GM19023 (cell line): ENCODE measurements around the gene SHE.

ENCODE experiments used
- ATAC-seq: cut with Tn5 transposase; IDR thresholded peaks from one replicate; pipeline ENCODE4 v1.9.1; 2021; ENCODE audit warnings: mild to moderate bottlenecking, moderate library complexity; ENCODE audit not compliant: unreplicated experiment

SHE gene

DNA sequence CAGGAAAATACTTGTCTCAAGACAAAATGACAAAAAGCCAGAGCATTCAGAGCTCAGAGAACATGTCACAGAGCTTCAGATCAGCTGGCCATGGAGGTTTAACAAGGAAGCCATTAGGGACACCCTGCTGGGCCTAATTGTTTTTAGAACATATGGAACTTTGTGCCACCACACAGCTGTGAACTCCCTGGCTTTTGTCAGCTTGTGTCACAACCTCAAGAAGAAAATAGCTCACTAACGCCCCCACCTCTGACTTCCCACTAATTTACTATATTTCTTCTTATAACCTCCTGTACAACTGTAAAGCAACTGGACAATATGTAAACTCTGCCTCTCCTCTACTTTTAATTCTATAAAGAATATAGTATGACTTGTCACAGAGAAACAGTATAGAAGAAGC lies 21.2 kb downstream of the SHE start:
- no peak for ATAC-seq

DNA sequence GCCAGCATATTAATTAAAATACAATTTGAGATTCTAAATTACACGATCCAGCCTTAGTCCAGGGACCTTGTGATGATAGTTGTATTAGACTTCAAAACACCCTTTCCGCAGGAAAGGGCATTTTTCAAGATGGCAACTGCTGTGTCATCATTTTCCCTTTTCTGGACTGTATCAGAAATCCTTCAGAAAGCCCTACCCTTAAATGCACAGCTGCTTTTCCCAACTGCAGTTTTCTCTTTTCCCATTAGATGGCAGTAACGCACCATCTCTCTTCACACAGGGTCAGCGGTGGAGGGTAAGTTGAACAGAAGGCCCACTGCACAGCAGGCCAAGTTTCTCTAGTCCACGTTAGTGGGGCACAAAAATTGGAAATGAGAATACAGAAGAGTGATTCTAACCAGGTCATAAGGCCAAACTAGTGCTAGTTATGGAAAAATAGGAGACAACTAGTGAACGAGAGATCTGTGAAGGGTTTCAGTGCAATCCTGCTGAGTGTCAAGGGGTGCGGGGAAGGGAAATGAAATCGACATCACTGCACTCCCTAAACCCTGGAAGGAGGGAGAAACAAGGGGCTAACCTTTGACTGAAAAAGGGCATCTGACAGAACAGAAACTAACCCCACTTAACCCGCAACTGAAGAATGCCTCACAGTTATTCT lies 22.3 kb downstream of the SHE start:
- no peak for ATAC-seq

DNA sequence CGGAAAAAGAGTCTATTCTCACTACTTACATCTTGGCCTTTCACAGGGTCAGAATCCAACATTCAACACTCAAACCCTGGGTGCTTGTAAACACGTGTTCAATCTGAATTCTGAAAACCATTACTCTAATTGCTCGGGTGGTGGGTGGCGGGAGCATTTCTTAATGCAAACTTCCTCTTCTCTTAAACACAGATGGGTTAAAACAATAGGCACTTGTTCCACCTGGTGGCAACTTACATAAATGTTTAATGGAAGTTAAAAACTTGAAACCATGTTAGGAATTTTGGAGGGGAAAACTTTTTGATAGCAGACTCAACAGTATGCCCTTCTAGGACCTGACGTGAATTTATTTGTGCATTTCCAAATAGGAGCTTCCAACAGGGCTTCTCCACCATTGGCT lies 23.6 kb downstream of the SHE start:
- ATAC-seq, result no peak

DNA sequence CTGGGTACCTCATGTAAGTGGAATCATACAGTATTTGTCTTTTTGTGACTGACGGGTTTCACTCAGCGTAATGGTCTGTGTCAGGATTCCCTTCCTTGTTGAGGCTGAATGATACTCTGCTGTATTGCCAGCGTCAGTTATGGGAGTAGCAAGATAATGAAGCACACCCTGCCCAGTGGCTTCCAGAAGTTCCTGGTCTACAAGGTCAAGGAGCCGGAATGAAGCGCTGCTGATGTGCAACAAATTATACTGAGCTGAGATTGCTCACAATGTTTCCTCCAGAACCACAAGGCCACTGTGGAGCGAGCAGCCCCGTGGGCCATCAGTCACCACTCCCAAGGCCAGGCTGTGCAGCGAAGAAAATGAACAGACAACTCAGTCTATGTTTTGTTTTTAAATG lies 24.2 kb downstream of the SHE start:
- ATAC-seq, result no peak

DNA sequence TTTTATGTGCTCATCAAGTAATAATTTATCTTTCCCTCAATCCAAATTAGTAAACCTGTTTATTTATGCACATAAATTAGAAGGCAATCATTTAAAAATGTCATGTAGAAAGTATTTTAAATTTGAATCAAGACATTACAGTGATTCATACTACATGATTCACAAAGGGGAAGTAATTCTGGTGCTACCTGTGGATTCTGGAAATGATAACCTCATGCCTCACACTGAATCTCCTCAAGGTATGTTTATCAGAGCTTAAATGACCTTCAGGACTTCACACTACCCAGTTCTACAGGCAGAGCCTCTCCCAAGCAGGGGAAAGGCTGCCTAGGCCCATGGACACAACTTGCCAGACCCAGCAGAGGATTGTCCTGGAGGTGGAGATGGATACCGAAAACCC lies 25.4 kb downstream of the SHE start:
- no peak for ATAC-seq

DNA sequence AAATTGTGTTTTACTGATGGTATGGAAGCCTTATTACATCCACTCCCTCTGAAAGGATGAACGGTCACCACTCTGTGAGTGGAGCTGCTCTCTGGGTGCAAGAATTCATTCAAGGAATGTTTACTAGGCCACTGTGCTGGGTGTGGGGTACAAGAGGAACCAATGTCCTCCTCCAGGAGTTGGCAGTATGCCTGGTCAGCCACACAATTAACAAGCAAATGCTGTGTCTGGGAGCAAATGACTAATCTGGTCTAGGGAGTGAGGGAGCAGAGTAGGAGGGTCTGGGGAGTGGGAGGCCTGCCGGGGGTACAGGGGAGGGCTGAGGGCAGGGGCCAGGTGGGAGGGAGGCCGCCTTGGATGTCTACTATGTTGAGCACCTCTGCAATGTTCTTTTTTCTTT lies 27.4 kb downstream of the SHE start:
- no peak for ATAC-seq

DNA sequence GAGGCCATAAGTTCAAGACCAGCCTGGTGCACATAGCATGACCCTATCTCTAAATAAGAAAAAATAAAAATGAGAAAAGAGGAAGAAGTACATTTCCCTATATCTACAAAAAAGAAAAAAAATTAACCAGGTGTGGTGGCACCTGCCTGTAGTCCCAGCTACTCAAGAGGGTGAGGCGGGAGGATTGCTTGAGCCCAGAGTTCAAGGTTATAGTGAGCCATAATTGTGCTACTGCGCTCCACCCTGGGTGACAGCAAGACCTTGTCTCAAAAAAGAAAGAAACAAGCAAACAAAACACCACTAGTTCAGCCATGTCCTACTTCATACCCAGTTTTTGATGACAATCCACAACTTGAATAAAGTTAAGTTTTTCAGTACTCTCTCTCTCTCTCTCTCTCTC lies 30.9 kb downstream of the SHE start:
- no peak for ATAC-seq

DNA sequence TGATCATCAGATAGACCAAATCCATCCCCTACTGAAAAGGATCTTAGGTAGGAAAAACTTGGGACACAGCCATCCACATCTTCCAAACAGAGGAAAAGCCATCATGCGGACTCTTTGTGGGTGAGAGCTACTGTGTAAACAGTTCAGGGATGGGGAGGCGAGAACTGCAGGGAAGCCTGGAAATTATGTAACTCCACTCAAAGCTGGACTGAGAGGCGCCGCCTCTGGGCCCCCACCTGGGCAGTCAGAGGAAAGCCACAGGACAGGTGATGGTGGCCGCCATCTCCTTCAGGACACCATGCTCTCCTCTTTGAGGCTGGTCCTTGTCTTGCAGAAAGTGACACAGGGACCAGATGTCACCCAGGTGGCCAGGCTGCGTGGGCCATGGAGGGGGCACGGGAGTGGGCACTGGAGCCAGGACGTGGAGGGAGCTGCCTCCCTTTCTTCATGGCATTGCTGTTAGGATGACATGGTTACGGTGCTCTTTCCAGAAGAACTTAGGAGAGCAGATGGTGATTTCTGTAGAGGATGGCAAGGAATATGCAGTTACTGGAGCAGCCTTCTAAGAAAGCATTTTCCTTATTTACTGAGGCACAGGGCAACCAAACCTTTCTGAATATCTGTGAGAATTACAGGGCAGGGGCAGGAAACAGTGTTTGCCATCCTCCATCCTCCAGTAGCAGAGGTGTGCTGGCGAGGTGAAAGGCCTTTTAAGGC lies 32.2 kb downstream of the SHE start:
- ATAC-seq, result no peak

DNA sequence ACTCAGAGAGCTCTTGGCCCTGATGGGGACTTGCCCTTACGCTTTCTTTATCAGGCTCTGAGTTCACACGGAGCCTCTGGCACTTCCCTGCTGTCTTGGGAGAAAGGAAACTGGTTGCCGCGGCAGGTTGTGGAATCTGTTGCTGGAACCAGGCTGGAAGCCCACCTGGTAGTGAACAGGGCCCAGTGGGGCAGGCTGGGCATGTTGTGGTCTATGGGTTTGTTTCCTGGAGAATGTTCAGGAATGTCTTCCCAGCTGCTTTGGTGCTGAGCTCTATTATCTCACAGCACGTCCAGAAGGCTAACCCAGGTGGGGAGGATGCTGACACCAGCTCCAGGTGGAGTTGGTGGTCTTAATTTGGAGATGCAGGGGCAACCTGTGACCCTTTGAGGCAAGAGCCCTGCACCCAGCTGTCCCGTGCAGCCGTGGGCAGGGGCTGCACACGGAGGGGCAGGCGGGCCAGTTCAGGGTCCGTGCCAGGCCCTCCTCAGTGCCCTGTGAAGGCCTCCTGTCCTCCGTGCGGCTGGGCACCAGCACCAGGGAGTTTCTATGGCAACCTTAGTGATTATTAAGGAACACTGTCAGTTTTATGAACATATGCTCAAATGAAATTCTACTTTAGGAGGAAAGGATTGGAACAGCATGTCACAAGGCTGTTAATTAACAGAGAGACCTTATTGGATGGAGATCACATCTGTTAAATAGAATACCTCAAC lies 33.5 kb downstream of the SHE start:
- no peak for ATAC-seq

DNA sequence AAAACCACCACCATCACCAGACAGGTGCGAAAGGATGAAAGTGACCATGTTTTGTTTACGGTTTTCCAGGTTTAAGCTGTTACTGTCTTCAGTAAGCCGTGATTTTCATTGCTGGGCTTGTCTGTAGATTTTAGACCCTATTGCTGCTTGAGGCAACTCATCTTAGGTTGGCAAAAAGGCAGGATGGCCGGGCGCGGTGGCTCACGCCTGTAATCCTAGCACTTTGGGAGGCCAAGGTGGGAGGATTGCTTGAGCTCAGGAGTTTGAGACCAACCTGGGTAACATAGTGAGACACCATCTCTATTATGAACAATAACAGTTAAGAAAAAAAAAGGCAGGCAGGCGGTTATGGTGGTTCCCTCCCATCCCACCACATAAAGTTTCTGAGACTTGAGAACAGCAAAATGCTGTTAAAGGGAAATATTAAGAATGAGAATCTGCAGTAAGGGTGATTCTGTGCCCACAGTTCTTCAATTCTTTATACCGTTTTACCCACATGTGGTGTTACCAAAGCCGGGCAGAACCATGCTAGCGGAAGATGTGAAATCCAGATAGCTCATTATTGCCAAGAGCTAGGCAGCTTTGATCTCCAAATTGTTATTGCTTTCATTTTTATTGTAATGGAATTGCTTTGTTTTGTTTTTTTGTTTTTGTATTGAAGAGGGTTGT lies 34.6 kb downstream of the SHE start:
- no peak for ATAC-seq

DNA sequence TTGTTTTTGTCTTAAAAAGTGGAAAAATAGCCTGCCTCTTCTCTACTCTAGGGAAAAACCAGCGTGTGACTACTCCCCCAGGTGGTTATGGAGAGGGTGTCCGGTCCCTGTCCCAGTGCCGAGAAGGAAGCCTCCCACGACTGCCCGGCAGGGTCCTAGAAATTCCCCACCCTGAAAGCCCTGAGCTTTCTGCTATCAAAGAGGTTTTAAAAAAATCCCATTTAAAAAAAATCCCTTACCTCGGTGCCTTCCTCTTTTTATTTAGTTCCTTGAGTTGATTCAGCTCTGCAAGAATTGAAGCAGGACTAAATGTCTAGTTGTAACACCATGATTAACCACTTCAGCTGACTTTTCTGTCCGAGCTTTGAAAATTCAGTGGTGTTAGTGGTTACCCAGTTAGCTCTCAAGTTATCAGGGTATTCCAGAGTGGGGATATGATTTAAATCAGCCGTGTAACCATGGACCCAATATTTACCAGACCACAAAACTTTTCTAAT lies 35.2 kb downstream of the SHE start:
- no peak for ATAC-seq

DNA sequence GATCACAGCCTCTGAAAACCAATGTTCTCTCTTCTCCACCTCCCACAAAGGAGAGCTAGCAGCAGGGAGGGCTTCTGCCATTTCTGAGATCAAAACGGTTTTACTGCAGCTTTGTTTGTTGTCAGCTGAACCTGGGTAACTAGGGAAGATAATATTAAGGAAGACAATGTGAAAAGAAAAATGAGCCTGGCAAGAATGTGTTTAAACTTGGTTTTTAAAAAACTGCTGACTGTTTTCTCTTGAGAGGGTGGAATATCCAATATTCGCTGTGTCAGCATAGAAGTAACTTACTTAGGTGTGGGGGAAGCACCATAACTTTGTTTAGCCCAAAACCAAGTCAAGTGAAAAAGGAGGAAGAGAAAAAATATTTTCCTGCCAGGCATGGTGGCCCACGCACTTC lies 36.0 kb downstream of the SHE start:
- ATAC-seq, result no peak

DNA sequence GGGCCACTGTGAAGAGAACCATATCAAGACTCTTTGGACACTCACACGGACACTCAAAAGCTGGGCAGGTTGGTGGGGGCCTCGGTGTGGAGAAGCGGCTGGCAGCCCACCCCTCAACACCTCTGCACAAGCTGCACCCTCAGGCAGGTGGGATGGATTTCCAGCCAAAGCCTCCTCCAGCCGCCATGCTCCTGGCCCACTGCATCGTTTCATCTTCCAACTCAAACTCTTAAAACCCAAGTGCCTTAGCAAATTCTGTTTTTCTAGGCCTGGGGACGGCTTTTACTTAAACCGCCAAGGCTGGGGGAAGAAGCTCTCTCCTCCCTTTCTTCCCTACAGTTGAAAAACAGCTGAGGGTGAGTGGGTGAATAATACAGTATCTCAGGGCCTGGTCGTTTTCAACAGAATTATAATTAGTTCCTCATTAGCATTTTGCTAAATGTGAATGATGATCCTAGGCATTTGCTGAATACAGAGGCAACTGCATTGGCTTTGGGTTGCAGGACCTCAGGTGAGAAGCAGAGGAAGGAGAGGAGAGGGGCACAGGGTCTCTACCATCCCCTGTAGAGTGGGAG lies 36.5 kb downstream of the SHE start:
- ATAC-seq, result no peak

DNA sequence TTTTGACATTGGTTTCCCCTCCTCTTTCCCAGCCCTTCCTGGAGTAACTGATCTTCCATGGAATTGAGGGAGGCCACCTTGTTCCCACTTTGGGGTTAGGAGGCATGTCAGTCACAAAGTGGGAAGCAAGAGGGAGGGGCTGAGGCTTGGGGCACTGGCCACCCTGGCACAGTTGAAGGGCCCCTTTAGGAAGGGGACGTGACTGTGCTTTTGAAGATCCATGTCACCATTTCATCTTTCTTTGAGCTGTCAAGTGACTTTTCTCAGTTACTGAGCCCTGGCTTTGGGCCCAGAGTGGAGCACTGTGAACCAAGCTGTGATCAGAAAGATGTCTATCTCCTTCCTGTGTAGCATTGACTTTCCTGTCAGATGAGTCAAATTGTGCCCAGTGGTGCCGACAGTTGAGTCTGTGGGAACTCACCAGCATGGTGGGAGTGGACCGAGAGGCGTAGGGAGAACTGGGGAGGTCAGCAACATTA lies 38.7 kb downstream of the SHE start:
- no peak for ATAC-seq

DNA sequence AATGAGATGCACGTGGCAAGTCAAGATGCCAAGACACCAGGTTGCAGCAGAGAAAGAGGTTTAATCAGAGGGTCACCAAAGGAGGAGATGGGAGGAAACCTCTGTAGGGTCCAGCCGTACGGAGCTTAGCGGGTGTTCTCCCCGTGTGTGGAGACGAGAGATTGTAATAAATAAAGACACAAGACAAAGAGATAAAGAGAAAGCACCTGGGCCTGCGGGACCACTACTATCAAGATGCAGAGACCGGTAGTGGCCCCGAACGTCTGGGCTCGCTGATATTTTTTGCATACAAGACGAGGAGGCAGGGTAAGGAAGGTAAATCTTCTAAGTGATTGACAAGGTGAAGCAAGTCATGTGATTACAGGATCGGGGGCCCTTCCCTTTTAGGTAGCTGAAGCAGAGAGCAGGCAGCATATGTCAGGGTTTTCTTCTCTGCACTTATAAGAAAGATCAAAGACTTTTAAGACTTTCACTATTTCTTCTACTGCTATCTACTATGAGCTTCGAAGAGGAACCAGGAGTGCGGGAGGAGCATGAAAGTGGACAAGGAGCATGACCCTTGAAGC lies 41.4 kb downstream of the SHE start:
- ATAC-seq, result no peak

DNA sequence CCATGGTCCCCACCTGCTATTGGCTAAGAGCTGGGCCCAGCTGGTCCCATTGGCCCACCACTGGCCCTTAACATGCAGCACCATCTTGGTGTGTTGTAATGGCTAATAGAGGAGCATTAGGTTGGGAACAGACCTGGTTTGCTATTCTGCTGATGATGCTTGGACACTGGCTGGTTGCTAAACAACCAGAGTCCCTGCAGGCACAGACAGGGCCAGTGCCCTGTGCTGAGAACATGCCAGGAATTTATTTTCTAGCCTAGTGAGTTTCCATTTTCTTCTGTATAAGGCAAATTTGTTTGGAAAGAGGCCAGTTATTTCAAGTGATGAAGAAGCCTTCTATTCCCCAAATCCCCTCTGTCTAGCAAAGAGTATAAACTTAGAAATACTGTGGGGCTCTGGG lies 43.1 kb downstream of the SHE start:
- ATAC-seq, result no peak

DNA sequence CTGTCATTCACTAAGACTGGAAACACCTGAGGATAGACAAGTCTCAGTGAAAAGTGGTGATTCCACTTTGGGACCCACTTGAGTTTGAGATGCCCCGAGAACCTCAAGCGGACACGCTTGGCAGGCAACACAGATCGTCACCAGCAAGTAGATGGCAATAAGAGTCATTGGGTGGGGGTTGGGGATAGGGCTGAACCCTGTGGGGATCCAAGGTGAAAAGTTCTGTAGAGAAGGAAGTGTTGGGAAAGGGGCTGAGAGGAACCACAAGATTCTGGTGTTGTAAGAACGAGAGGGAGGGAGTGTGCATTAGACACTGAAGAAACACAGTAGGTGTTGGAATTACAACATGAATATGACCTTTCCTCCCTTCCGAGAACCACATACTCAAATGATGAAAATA lies 45.6 kb downstream of the SHE start:
- ATAC-seq, result no peak

DNA sequence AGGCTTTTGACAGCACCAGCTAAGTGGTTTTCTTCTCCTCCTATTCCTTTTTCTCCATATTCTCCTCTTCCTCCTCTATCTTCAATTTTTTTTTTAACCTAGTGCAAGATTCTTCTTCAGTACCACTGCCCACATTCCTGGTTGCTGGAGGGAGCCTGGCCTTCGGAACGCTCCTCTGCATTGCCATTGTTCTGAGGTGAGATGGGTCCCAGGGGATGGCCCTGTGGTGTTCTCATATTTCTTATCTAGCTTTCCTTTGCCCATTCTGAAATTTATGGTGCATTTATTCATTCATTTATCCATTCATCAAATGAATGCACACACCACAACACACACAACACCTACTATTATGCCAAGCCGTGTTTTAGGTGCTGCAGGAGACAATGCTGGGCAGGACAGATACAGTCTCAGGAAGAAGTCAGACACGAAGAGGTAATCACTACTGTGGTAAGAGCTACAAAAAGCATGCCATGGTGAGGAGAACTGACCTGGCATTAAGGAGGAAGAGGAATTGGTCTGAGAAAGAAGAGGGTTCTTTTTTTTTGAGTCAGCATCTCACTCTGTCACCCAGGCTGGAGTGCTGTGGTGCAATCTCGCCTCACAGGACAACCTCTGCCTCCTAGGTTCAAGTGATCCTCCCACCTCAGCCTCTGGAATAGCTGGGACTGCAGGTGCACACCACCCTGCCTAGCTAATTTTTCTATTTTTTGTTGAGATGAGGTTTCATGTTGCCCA lies 47.7 kb downstream of the SHE start:
- no peak for ATAC-seq

DNA sequence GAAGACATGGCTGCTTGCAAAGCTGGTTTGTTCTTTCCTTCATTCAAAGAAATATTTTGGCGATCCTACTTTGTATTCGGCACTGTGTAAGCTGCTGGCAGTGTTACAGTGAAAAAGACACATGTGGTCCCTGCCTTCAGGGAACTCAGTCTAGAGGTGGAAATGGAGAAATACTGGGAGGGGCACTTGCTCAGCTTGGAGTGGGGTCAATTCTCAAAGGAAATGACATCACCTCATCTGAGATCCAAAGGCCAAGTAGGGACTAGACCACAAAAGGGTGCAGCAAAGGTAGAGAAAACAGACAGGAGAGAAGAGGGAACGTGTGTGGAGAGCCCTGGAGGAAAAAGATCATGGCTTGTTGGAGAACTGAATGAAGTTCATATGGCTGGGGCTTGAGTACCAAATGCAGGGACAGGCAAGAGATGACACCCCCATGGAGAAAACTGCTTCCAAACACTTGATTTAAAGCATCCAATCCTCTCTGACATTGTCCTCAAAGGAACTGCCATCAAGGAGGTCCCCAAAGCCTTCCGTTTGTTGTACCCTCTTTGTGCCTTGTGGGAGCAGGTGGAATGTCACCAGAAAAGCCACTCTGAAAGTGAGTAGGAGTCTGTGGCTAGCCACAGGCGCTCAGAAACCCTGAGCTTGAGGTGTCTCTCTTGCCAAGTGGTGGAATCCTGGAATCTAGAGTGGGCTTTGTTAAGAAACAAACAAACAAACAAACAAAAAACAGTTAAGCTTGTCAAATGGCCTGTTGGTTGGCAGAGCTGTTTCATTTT lies 48.4 kb downstream of the SHE start:
- ATAC-seq, result no peak
